Measurements from ENCODE around the gene CADM1. TPM values are rescaled to one million over a fixed set of nuclear protein-coding genes. Genes with fewer than 3 reads are reported as not detected.

The CADM1 gene
- total RNA-seq, 1 donor from 2014 or later = 1.7 TPM

- Mint-ChIP-seq H3K27me3 (ENCODE audit: low read depth) (peaks cover 8% of the 10 kb centered on the region), H3K36me3 (ENCODE audit: low read depth) (no peaks in the 10 kb centered on the region), H3K4me1 (ENCODE audit: low read depth) (no peaks in the 10 kb centered on the region), H3K9me3 (no peaks in the 10 kb centered on the region), H3K4me3 (ENCODE audit: low read depth) (no peak overlapping the region), H3K27ac (no peak overlapping the region)
- intact Hi-C loops (cut with micrococcal nuclease) = no loop called here
- DNase-seq (ENCODE audit: low spot score) = no peak
Observed at GRCh38 chr11:115290479-115290878, 213.7 kb downstream of the CADM1 start.

DNA sequence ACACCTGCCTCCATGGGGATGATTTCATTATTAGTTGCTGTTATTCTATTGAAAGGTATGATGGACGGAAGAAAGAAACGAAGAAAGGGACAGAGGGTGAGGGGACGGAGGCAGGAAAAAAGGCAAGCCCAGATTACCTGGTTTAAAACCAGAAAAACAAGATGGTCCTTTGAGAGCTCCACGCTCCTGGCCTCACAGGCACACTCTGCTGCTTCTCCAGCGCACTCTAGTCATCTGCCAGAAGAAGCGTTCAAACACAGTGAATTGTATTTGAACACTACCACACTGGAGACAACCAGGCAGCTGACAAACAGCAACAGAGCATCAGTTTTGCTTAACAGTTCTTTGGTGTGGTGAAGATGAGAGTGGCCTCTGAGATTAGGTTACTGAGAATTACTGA, 216.9 kb downstream of the CADM1 start:
- DNase-seq (ENCODE audit: low spot score) = no peak
- Mint-ChIP-seq H3K4me1 (ENCODE audit: low read depth) (no peaks in the 10 kb centered on the region), H3K36me3 (ENCODE audit: low read depth) (no peaks in the 10 kb centered on the region), H3K27me3 (ENCODE audit: low read depth) (peaks cover 21% of the 10 kb centered on the region), H3K9me3 (no peaks in the 10 kb centered on the region), H3K27ac (no peak overlapping the region), H3K4me3 (ENCODE audit: low read depth) (no peak overlapping the region)
- intact Hi-C loops (cut with micrococcal nuclease) = no loop called here

- H3K4me1 Mint-ChIP-seq (ENCODE audit: low read depth) = no peaks in the 10 kb centered on the region
- peaks cover 21% of the 10 kb centered on the region for H3K27me3 Mint-ChIP-seq (ENCODE audit: low read depth)
- H3K9me3 Mint-ChIP-seq = no peaks in the 10 kb centered on the region
- no peak overlapping the region for H3K4me3 Mint-ChIP-seq (ENCODE audit: low read depth)
- H3K27ac Mint-ChIP-seq = no peak overlapping the region
- no peaks in the 10 kb centered on the region for H3K36me3 Mint-ChIP-seq (ENCODE audit: low read depth)
- DNase-seq (ENCODE audit: low spot score) = no peak
- intact Hi-C loops (cut with micrococcal nuclease) = no loop called here
Observed at GRCh38 chr11:115286614-115287013, 217.6 kb downstream of the CADM1 start.

DNA sequence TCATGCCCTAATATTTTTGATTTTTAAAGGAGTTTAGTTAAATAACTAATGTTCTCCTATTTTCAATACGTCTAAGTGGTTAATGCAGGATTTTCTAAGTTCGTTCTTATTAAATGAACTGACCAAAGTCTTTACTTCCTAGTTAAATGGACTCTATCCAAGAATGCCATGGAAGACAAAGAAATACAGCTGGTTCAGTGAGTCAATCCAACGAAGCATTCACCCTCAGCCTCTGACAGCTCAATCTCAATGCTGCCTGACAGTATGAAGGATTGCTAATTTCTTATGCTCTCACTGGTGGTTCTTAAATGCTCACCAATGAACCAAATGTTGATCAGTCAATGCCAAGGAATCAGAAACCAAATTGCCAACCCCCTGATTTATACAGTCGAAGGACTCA, 219.4 kb downstream of the CADM1 start:
- no peak for DNase-seq (ENCODE audit: low spot score)
- H3K4me1 Mint-ChIP-seq (ENCODE audit: low read depth) = no peaks in the 10 kb centered on the region
- H3K27me3 Mint-ChIP-seq (ENCODE audit: low read depth) = peaks cover 23% of the 10 kb centered on the region
- intact Hi-C loops (cut with micrococcal nuclease) = no loop called here
- no peak overlapping the region for H3K4me3 Mint-ChIP-seq (ENCODE audit: low read depth)
- no peak overlapping the region for H3K27ac Mint-ChIP-seq
- H3K36me3 Mint-ChIP-seq (ENCODE audit: low read depth) = no peaks in the 10 kb centered on the region
- H3K9me3 Mint-ChIP-seq = no peaks in the 10 kb centered on the region

DNA sequence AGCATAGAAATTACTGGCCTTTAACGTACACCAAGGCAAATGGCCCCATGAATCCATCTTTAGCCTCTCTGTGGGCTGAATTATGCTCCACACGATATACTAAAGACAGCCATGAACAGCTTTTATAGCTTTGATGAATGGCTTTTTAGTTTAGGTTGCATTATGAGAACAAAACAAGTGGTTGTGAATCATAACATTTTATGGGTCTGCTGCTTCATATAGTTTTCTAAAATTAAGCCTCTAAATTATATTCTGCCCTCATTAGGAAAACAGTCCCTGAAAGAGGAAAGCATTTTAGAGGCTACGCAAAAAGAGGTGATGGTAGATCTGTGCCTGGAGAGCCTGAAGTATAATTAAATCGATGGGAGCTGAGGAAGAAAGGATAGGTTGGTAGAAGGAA, 221.3 kb downstream of the CADM1 start:
- Mint-ChIP-seq H3K4me3 (ENCODE audit: low read depth) (no peak overlapping the region), H3K27me3 (ENCODE audit: low read depth) (peaks cover 30% of the 10 kb centered on the region), H3K27ac (no peak overlapping the region), H3K36me3 (ENCODE audit: low read depth) (no peaks in the 10 kb centered on the region), H3K9me3 (no peaks in the 10 kb centered on the region), H3K4me1 (ENCODE audit: low read depth) (no peaks in the 10 kb centered on the region)
- no peak for DNase-seq (ENCODE audit: low spot score)
- intact Hi-C loops (cut with micrococcal nuclease) = no loop called here

DNA sequence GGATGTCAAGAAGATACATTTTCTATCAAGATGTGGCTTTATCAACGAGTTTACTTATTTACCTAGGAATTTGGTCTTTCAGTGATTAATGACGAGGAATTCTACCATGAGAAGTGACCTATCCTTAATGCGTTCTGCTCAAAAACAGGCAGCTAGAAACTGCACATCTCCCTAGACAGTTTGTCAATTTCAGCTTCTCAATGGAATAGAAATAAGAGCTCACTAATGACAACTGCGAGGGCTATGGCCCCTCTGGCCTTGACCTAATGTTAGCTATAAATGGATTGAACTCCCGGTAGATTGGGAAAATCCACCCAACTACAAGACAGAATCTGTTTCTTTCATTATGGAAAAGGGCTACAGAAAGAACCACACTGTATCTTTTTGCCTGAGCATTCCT, 223.4 kb downstream of the CADM1 start:
- no peaks in the 10 kb centered on the region for H3K9me3 Mint-ChIP-seq
- H3K36me3 Mint-ChIP-seq (ENCODE audit: low read depth) = no peaks in the 10 kb centered on the region
- no peak overlapping the region for H3K4me3 Mint-ChIP-seq (ENCODE audit: low read depth)
- H3K4me1 Mint-ChIP-seq (ENCODE audit: low read depth) = no peaks in the 10 kb centered on the region
- intact Hi-C loops (cut with micrococcal nuclease) = no loop called here
- H3K27me3 Mint-ChIP-seq (ENCODE audit: low read depth) = peaks cover 31% of the 10 kb centered on the region
- no peak overlapping the region for H3K27ac Mint-ChIP-seq
- DNase-seq (ENCODE audit: low spot score) = no peak

GRCh38 chr11:115279813-115280761, 224.1 kb downstream of the CADM1 start:
- H3K27ac Mint-ChIP-seq = no peak overlapping the region
- peaks cover 31% of the 10 kb centered on the region for H3K27me3 Mint-ChIP-seq (ENCODE audit: low read depth)
- H3K36me3 Mint-ChIP-seq (ENCODE audit: low read depth) = no peaks in the 10 kb centered on the region
- no peak overlapping the region for H3K4me3 Mint-ChIP-seq (ENCODE audit: low read depth)
- no peaks in the 10 kb centered on the region for H3K4me1 Mint-ChIP-seq (ENCODE audit: low read depth)
- intact Hi-C loops (cut with micrococcal nuclease) = no loop called here
- DNase-seq (ENCODE audit: low spot score) = no peak
- H3K9me3 Mint-ChIP-seq = no peaks in the 10 kb centered on the region

GRCh38 chr11:115276799-115277198, 227.4 kb downstream of the CADM1 start:
- intact Hi-C loops (cut with micrococcal nuclease) = no loop called here
- Mint-ChIP-seq H3K9me3 (no peaks in the 10 kb centered on the region), H3K4me3 (ENCODE audit: low read depth) (no peak overlapping the region), H3K36me3 (ENCODE audit: low read depth) (no peaks in the 10 kb centered on the region), H3K27me3 (ENCODE audit: low read depth) (peaks cover 18% of the 10 kb centered on the region), H3K27ac (no peak overlapping the region), H3K4me1 (ENCODE audit: low read depth) (no peaks in the 10 kb centered on the region)
- no peak for DNase-seq (ENCODE audit: low spot score)

- no peaks in the 10 kb centered on the region for H3K9me3 Mint-ChIP-seq
Observed at GRCh38 chr11:115276191-115276590, 228.0 kb downstream of the CADM1 start.

GRCh38 chr11:115275045-115275444, 229.2 kb downstream of the CADM1 start:
- intact Hi-C loops (cut with micrococcal nuclease) = no loop called here
- Mint-ChIP-seq H3K9me3 (no peaks in the 10 kb centered on the region), H3K27me3 (ENCODE audit: low read depth) (peaks cover 17% of the 10 kb centered on the region), H3K4me3 (ENCODE audit: low read depth) (no peak overlapping the region), H3K36me3 (ENCODE audit: low read depth) (no peaks in the 10 kb centered on the region), H3K27ac (no peak overlapping the region), H3K4me1 (ENCODE audit: low read depth) (no peaks in the 10 kb centered on the region)
- DNase-seq (ENCODE audit: low spot score) = no peak

More at GRCh38 chr11:115276191-115276590, 228.0 kb downstream of the CADM1 start:
- Mint-ChIP-seq H3K27ac (no peak overlapping the region), H3K4me3 (ENCODE audit: low read depth) (no peak overlapping the region), H3K4me1 (ENCODE audit: low read depth) (no peaks in the 10 kb centered on the region), H3K27me3 (ENCODE audit: low read depth) (peaks cover 18% of the 10 kb centered on the region), H3K36me3 (ENCODE audit: low read depth) (no peaks in the 10 kb centered on the region)
- no peak for DNase-seq (ENCODE audit: low spot score)
- intact Hi-C loops (cut with micrococcal nuclease) = no loop called here

- intact Hi-C loops (cut with micrococcal nuclease) = no loop called here
- DNase-seq (ENCODE audit: low spot score) = no peak
- H3K36me3 Mint-ChIP-seq (ENCODE audit: low read depth) = no peaks in the 10 kb centered on the region
- no peak overlapping the region for H3K27ac Mint-ChIP-seq
- no peak overlapping the region for H3K4me3 Mint-ChIP-seq (ENCODE audit: low read depth)
- H3K27me3 Mint-ChIP-seq (ENCODE audit: low read depth) = peaks cover 5% of the 10 kb centered on the region
- no peaks in the 10 kb centered on the region for H3K4me1 Mint-ChIP-seq (ENCODE audit: low read depth)
- H3K9me3 Mint-ChIP-seq = no peaks in the 10 kb centered on the region
Observed at GRCh38 chr11:115272925-115273324, 231.3 kb downstream of the CADM1 start.

- intact Hi-C loops (cut with micrococcal nuclease) = no loop called here
- H3K27ac Mint-ChIP-seq = no peak overlapping the region
- H3K36me3 Mint-ChIP-seq (ENCODE audit: low read depth) = no peaks in the 10 kb centered on the region
- no peak overlapping the region for H3K4me3 Mint-ChIP-seq (ENCODE audit: low read depth)
- DNase-seq (ENCODE audit: low spot score) = no peak
- H3K4me1 Mint-ChIP-seq (ENCODE audit: low read depth) = no peaks in the 10 kb centered on the region
- H3K9me3 Mint-ChIP-seq = no peaks in the 10 kb centered on the region
- H3K27me3 Mint-ChIP-seq (ENCODE audit: low read depth) = peaks cover under 1% of the 10 kb centered on the region
Observed at GRCh38 chr11:115271643-115272042, 232.6 kb downstream of the CADM1 start.

GRCh38 chr11:115269191-115269950, 234.8 kb downstream of the CADM1 start:
- no peaks in the 10 kb centered on the region for H3K9me3 Mint-ChIP-seq
- no peak for DNase-seq (ENCODE audit: low spot score)
- H3K27ac Mint-ChIP-seq = no peak overlapping the region
- intact Hi-C loops (cut with micrococcal nuclease) = no loop called here
- no peaks in the 10 kb centered on the region for H3K4me1 Mint-ChIP-seq (ENCODE audit: low read depth)
- H3K36me3 Mint-ChIP-seq (ENCODE audit: low read depth) = no peaks in the 10 kb centered on the region
- H3K4me3 Mint-ChIP-seq (ENCODE audit: low read depth) = no peak overlapping the region
- peaks cover 1% of the 10 kb centered on the region for H3K27me3 Mint-ChIP-seq (ENCODE audit: low read depth)

Measured in activated T-helper 2 cell treated with anti-CD3 and anti-CD28 coated beads, Interferon-gamma antibody, Interleukin-2, Interleukin-4, amounts not matched to agents 10 μg/mL and 5 μg/mL and 100 μg/mL, durations not matched to agents 14 hours and 24 hours and 36 hours (primary cell).